Measurements from ENCODE around the gene EEF1AKMT4. TPM values are rescaled to one million over a fixed set of nuclear protein-coding genes. Genes with fewer than 3 reads are reported as not detected.

EEF1AKMT4 gene
- total RNA-seq, 1 experiment from 2014 or later, result 10.7 TPM

GRCh38 chr3:184241447-184242296 is 7.8 kb upstream of the EEF1AKMT4 start:
- no peak for DNase-seq (ENCODE audit: low read depth, low spot score)
- H3K27ac ChIP-seq (ENCODE audit: low read length), result no peak overlapping the region
- peaks cover 2% of the 10 kb centered on the region; the same call in 1 of the 2 replicates for H3K36me3 ChIP-seq (ENCODE audit: control insufficient read depth, insufficient read depth, low read length)
- ChIA-PET POLR2A (interaction anchor here (0.6 to 0.7 kb wide), 3 partner anchors 14 to 162 kb away, joined by 3 to 7 read pairs (median 4); no protein-coding TSS in a partner anchor), CTCF (interaction anchor here (0.9 to 1.4 kb wide), 2 partner anchors 13 to 14 kb away, joined by 4 to 7 read pairs; no protein-coding TSS in a partner anchor)
- no TSS peak for BruUV-seq (replicated peaks)
- peak; percentile 88 for ATAC-seq
- H3K27me3 ChIP-seq (ENCODE audit: control insufficient read depth, insufficient read depth, low read length), result no peaks in the 10 kb centered on the region
- TF ChIP-seq CTCF (IDR thresholded peaks at IDR 0.05) (peak; percentile 82), REST (IDR thresholded peaks at IDR 0.05; ENCODE audit: insufficient read depth in 1 of 2, low read depth in 2 of 2, low read length in 1 of 2) (peak; percentile 30 to 75; a peak in 1 of 4 replicates), POLR2AphosphoS5 (IDR thresholded peaks at IDR 0.05; ENCODE audit: low read depth, low read length) (peak; percentile 45), SIN3A (IDR thresholded peaks at IDR 0.05; ENCODE audit: borderline replicate concordance, insufficient read depth, low read depth, low read length) (no peak)
- H3K4me3 ChIP-seq (ENCODE audit: low read depth in 2 of 2, low read length in 2 of 2), result no peak overlapping the region
- peaks cover 6% of the 10 kb centered on the region for H3K4me1 ChIP-seq (ENCODE audit: control insufficient read depth, insufficient read depth, low read length)
- intact Hi-C loops (cut with micrococcal nuclease; ENCODE audit: unreplicated experiment) (loop anchor here (5.0 kb wide), 1 partner anchor 94 kb away; no protein-coding TSS in a partner anchor), in situ Hi-C loops (cut with HindIII; ENCODE audit: low pct_unique_long_range_greater_than_20kb, low sequenced_read_pairs) (no loop called here)
- no peaks in the 10 kb centered on the region for H3K9me3 ChIP-seq (ENCODE audit: control insufficient read depth, insufficient read depth, low read depth, low read length)

- intact Hi-C loops (cut with micrococcal nuclease; ENCODE audit: unreplicated experiment) (loop anchor here (5.0 kb wide), 1 partner anchor 95 kb away; no protein-coding TSS in a partner anchor), in situ Hi-C loops (cut with HindIII; ENCODE audit: low pct_unique_long_range_greater_than_20kb, low sequenced_read_pairs) (no loop called here)
- Histone ChIP-seq H3K4me1 (ENCODE audit: control insufficient read depth, insufficient read depth, low read length) (peaks cover 6% of the 10 kb centered on the region), H3K27ac (ENCODE audit: low read length) (no peak overlapping the region), H3K4me3 (ENCODE audit: low read depth in 2 of 2, low read length in 2 of 2) (no peak overlapping the region), H3K36me3 (ENCODE audit: control insufficient read depth, insufficient read depth, low read length) (peaks cover 2% of the 10 kb centered on the region; the same call in 1 of the 2 replicates), H3K27me3 (ENCODE audit: control insufficient read depth, insufficient read depth, low read length) (no peaks in the 10 kb centered on the region), H3K9me3 (ENCODE audit: control insufficient read depth, insufficient read depth, low read depth, low read length) (no peaks in the 10 kb centered on the region)
- CTCF ChIA-PET, result interaction anchor here (0.9 kb wide), 1 partner anchor 14 kb away, joined by 4 read pairs; no protein-coding TSS in a partner anchor
- TF ChIP-seq TCF7L2 (IDR thresholded peaks at IDR 0.05; ENCODE audit: low read depth, low read length), result no peak
- no peak for TF ChIP-seq CTCF (IDR thresholded peaks at IDR 0.05)
- TF ChIP-seq REST (IDR thresholded peaks at IDR 0.05; ENCODE audit: insufficient read depth in 1 of 2, low read depth in 2 of 2, low read length in 1 of 2), result no peak
- no peak for TF ChIP-seq SIN3A (IDR thresholded peaks at IDR 0.05; ENCODE audit: borderline replicate concordance, insufficient read depth, low read depth, low read length)
- TF ChIP-seq POLR2AphosphoS5 (IDR thresholded peaks at IDR 0.05; ENCODE audit: low read depth, low read length), result no peak
- POLR2A ChIA-PET, result interaction anchor here (0.5 to 0.7 kb wide), 3 partner anchors 15 to 161 kb away, joined by 3 to 4 read pairs (median 3); no protein-coding TSS in a partner anchor
- ATAC-seq, result peak; percentile 29
- no TSS peak for BruUV-seq (replicated peaks)
- no peak for DNase-seq (ENCODE audit: low read depth, low spot score)
Measured at GRCh38 chr3:184242297-184242685, 7.2 kb upstream of the EEF1AKMT4 start.
